Measurements from ENCODE around the gene RWDD4. TPM values are rescaled to one million over a fixed set of nuclear protein-coding genes. Genes with fewer than 3 reads are reported as not detected.
A peak's percentile ranks its signal among the peaks of the same experiment; 100 is the strongest.

The RWDD4 gene
- total RNA-seq, 1 donor from 2014 or later: 38.6 TPM

DNA sequence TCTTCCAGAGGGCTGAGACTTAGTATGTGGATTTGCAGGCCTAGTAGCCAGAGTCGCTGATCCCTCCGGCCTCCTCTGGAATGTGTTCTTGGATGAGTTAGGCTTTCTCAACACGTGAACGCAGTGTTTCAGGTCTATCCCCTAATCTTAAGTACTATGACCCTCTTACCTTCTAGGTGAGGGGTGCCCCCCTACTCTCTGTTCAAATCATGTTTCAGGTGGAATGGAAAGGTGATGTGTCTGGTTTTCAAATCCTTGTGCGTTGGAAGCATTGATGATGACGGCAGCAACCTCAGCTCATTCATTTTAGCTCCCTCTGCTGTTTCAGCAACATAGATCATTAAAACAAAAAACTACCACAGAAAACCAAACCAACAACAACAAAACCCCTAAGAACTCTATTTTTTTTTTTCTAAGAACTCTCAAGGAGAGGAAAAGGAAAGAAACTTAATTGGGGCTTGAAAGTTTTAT is 56.4 kb downstream of the RWDD4 start:
- Histone ChIP-seq H3K4me3 (no peak overlapping the region), H3K36me3 (no peaks in the 10 kb centered on the region), H3K27ac (no peak overlapping the region), H3K27me3 (no peaks in the 10 kb centered on the region), H3K4me1 (no peaks in the 10 kb centered on the region), H3K9me3 (no peaks in the 10 kb centered on the region)
- intact Hi-C loops (cut with DNase I): loop anchor here (1.0 kb wide), 1 partner anchor 130 kb away; no protein-coding TSS in a partner anchor
- TF ChIP-seq, protein P1, sequence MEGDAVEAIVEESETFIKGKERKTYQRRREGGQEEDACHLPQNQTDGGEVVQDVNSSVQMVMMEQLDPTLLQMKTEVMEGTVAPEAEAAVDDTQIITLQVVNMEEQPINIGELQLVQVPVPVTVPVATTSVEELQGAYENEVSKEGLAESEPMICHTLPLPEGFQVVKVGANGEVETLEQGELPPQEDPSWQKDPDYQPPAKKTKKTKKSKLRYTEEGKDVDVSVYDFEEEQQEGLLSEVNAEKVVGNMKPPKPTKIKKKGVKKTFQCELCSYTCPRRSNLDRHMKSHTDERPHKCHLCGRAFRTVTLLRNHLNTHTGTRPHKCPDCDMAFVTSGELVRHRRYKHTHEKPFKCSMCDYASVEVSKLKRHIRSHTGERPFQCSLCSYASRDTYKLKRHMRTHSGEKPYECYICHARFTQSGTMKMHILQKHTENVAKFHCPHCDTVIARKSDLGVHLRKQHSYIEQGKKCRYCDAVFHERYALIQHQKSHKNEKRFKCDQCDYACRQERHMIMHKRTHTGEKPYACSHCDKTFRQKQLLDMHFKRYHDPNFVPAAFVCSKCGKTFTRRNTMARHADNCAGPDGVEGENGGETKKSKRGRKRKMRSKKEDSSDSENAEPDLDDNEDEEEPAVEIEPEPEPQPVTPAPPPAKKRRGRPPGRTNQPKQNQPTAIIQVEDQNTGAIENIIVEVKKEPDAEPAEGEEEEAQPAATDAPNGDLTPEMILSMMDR (IDR thresholded peaks at IDR 0.05): peak in 1 of 3 experiments; percentile 32
- DNase-seq (ENCODE audit: low spot score in 2 of 2): no peak

DNA sequence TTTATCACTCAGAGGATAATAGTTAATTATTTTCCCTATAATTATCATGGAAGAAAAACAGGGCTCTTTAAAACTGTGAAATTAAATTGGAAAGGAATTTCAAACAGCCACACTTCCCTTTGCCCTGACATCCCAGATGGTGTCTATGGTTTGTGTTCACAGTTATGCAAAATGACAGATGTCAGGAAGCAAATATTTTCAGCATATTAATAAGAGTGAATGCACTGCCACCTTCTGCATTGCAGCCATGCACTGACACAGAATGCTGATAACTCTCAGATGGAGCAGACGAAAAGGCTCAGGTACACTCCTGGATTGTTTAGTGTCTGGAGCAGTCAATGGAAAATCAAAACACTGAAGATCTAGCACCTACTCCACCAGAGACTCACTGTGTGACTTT is 57.6 kb downstream of the RWDD4 start:
- TF ChIP-seq, protein P1 (IDR thresholded peaks at IDR 0.05): no peak
- Histone ChIP-seq H3K36me3 (no peaks in the 10 kb centered on the region), H3K4me1 (no peaks in the 10 kb centered on the region), H3K9me3 (no peaks in the 10 kb centered on the region), H3K27me3 (no peaks in the 10 kb centered on the region), H3K27ac (no peak overlapping the region), H3K4me3 (no peak overlapping the region)
- DNase-seq (ENCODE audit: low spot score in 2 of 2): no peak
- intact Hi-C loops (cut with DNase I): no loop called here

DNA sequence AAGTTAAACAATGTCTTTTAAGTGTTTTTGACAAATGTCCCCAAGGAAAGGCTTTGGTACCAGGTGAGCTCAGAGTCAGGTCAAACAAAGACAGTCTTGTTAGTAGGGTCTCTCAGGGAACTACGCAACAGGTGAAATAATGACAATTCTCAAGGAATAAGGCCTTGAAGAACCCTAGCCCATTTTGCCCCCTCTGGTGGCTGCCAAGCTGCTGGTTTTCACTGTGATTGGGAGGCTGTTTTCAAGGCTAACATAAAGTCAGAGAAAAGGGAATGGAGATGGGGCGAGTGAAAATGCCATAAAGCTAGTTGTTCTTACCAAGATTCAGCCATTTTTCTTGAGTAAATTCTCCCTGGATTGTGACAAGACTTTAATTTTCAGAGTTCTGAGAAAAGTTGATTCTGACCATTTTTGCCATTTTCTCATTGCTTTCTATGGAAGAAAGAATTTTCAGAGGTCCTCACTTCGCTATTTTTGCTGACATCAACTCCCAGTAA is 58.7 kb downstream of the RWDD4 start:
- Histone ChIP-seq H3K4me3 (no peak overlapping the region), H3K36me3 (no peaks in the 10 kb centered on the region), H3K27me3 (no peaks in the 10 kb centered on the region), H3K4me1 (no peaks in the 10 kb centered on the region), H3K27ac (no peak overlapping the region), H3K9me3 (no peaks in the 10 kb centered on the region)
- TF ChIP-seq, protein P1 (IDR thresholded peaks at IDR 0.05): no peak
- intact Hi-C loops (cut with DNase I): no loop called here
- no peak for DNase-seq (ENCODE audit: low spot score in 2 of 2)

DNA sequence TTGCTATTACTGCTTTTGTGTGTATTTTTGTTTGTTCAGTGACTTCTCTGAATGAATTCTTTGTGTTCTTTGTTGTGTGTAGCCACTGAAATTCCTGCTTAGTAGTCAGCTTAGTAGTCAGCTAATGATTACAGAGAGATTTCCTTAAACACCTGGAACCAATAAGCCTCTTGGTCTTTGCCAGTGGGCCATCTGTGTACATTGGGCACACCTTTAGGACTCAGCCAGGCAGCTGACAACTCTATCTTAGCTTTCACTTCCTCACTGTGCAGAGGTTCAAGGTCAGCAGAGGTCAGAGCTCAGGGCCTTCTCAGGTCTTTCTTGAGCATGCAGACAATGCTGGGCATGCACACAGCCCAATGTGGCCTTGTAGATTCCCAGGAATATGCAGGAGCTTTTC is 59.3 kb downstream of the RWDD4 start:
- TF ChIP-seq, protein P1 (IDR thresholded peaks at IDR 0.05): no peak
- Histone ChIP-seq H3K27ac (no peak overlapping the region), H3K4me3 (no peak overlapping the region), H3K27me3 (no peaks in the 10 kb centered on the region), H3K4me1 (no peaks in the 10 kb centered on the region), H3K36me3 (no peaks in the 10 kb centered on the region), H3K9me3 (no peaks in the 10 kb centered on the region)
- DNase-seq (ENCODE audit: low spot score in 2 of 2): no peak
- intact Hi-C loops (cut with DNase I): no loop called here

DNA sequence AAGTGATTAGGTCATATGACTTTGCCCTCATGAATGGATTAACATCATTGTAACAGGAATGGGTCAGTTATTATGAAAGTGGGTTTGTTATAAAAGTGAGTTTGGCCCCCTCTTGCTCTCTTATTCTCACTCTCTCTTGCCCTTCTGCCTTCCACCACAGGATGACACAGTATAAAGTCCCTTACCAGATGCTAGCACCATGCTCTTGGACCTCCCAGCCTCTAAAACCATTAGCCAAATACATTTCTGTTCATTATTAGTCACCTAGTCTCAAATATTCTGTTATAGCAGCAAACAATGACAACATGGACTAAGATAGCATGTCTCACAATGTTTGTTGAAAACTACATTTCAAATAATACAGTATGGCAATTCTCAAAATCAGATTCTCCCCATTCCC is 59.7 kb downstream of the RWDD4 start:
- TF ChIP-seq, protein P1 (IDR thresholded peaks at IDR 0.05): no peak
- Histone ChIP-seq H3K27me3 (no peaks in the 10 kb centered on the region), H3K9me3 (no peaks in the 10 kb centered on the region), H3K4me3 (no peak overlapping the region), H3K4me1 (no peaks in the 10 kb centered on the region), H3K27ac (no peak overlapping the region), H3K36me3 (no peaks in the 10 kb centered on the region)
- no peak for DNase-seq (ENCODE audit: low spot score in 2 of 2)
- intact Hi-C loops (cut with DNase I): no loop called here
